ENCODE measurements around the gene RPL18. TPM values are rescaled to one million over a fixed set of nuclear protein-coding genes. Genes with fewer than 3 reads are reported as not detected.

RPL18 gene
- total and polyA plus RNA-seq, 9 of the 15 experiments (the other 6 are each of a cell fraction or from before 2014, with no cell fraction given) = 312 to 2,635 (median 1,653) TPM

GRCh38 chr19:48637948-48638830 lies 19.2 kb upstream of the RPL18 start (continued):
- TF ChIP-seq CHAMP1 (IDR thresholded peaks at IDR 0.05) (no peak; the same call in 1 of the 2 replicates), EZH2 (IDR thresholded peaks at IDR 0.05; ENCODE audit: borderline replicate concordance, low read depth, low read length) (no peak), ETS2 (tag; IDR thresholded peaks at IDR 0.05; ENCODE audit: borderline replicate concordance, poor library complexity, severe bottlenecking) (no peak), PHF20 (IDR thresholded peaks at IDR 0.05; ENCODE audit: partially characterized antibody) (no peak), TFE3 (CRISPR knock-in tag; IDR thresholded peaks at IDR 0.05) (no peak), ZNF184 (CRISPR knock-in tag; IDR thresholded peaks at IDR 0.05) (no peak), POU5F1 (IDR thresholded peaks at IDR 0.05; ENCODE audit: borderline replicate concordance, low read depth, low read length, partially characterized antibody) (no peak), TBL1XR1 (IDR thresholded peaks at IDR 0.05; ENCODE audit: low read length in 2 of 2) (peak in 1 of 2 experiments; percentile 7; a peak in 1 of 4 replicates), ZNF143 (CRISPR knock-in tag; IDR thresholded peaks at IDR 0.05) (no peak), DDX20 (tag; IDR thresholded peaks at IDR 0.05; ENCODE audit: low read depth) (no peak), ZNF347 (CRISPR knock-in tag; IDR thresholded peaks at IDR 0.05; ENCODE audit: low read depth) (no peak), ZNF785 (CRISPR knock-in tag; IDR thresholded peaks at IDR 0.05) (no peak), E2F5 (CRISPR knock-in tag; IDR thresholded peaks at IDR 0.05) (no peak), ZFP36 (IDR thresholded peaks at IDR 0.05; ENCODE audit: low read depth, low read length, partially characterized antibody) (no peak), TGIF2 (CRISPR knock-in tag; IDR thresholded peaks at IDR 0.05) (no peak), ZNF239 (CRISPR knock-in tag; IDR thresholded peaks at IDR 0.05) (no peak), CLOCK (CRISPR knock-in tag; IDR thresholded peaks at IDR 0.05; ENCODE audit: borderline replicate concordance) (peak; percentile 4; the same call in 1 of the 2 replicates), MEF2A (IDR thresholded peaks at IDR 0.05; ENCODE audit: control insufficient read depth, low read depth, low read length) (no peak), FOXA1 (IDR thresholded peaks at IDR 0.05; ENCODE audit: borderline replicate concordance) (no peak), NFE2 (IDR thresholded peaks at IDR 0.05; ENCODE audit: low read depth) (no peak)

All from K562 (cell line).